ENCODE results near the gene PCBD2. TPM values are rescaled to one million over a fixed set of nuclear protein-coding genes. Genes with fewer than 3 reads are reported as not detected.
"Not testable (repeated sequence)": the region's sequence is repeated elsewhere in the genome, so short reads cannot be mapped to it uniquely, and the experiment has no call there.

The PCBD2 gene
- 1 to 10 TPM; 6.5 to 9.1 (median 7.5) TPM for total RNA-seq
- polyA plus RNA-seq: 1 to 10 TPM; 5.0 to 6.0 TPM

DNA sequence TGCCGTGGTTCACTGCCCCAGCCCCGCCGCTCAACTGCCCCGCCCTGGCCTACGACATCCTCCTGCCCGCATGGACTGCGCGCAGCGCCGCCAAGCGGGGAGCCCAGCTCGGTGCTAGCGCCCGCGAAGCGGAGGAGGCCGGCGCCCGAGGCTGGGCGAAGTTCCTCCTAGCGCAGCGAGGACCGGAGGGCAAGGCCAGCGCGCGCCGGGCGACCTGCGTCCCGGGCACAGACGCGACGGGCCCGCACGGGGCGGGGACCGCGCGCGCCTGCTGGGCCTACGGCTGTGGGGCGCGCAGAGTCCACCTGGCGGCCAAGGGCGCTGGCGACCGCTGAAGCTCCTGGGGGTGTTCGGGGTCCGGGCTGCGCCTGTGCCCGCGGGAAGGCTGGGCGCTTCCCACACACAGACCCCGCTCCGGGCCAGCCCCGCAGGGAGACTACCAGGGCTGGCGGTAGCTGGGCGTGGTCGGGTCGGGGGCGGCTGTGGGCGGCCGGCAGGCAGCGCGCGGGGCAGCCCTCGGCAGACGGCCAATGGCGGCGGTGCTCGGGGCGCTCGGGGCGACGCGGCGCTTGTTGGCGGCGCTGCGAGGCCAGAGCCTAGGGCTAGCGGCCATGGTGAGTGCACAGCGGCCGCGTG, at the start of gene PCBD2:
Gene PCBD2, plus strand, starts transcription at position 522 of the 636 bp plus-strand sequence. Its CDS starts 9 bp downstream, at position 531.
- WGBS, 2 donors: 0% methylated on average over 36 to 84 of the region's 84 CpGs
- no peak for FAIRE-seq
- Histone ChIP-seq H3K4me3 (peak within 1 kb of the TSS; percentile 38 to 93 (median 76)), H3K27me3 (no peaks in the 10 kb centered on the region), H3K9me3 (no peaks in the 10 kb centered on the region), H3K27ac (peak within 1 kb of the TSS; percentile 94 to 98 (median 96)), H3K36me3 (peaks cover 0 to 6% (median 0%) of the 10 kb centered on the region in 3 donors), H3K4me1 (no peaks in the 10 kb centered on the region)
- DNase-seq: peak; percentile 91 to 97 (median 95)
- peak; percentile 88 to 95 (median 90) for ATAC-seq
- peak; percentile 68 to 87 (median 82) for TF ChIP-seq CTCF (IDR thresholded peaks at IDR 0.05)
- intact Hi-C loops (cut with DNase I): no loop called here

DNA sequence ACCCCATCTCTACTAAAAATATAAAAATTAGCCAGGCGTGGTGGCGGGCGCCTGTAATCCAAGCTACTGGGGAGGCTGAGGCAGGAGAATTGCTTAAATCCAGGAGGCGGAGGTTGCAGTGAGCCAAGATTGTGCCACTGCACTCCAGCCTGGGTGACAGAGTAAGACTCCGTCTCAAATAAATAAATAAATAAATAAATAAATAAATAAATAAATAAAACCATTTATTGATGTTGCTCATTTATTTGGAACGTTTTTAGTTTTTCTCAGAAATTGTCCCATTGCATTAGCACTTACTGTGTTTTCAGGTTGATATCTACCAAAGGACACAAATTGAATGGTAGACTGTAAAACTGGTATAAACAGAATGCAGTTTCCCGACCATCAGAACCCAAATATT, 48.5 kb upstream of the PCBD2 start:
- DNase-seq; H3K9me3 ChIP-seq; FAIRE-seq; H3K27ac ChIP-seq; intact Hi-C loops (cut with DNase I); ATAC-seq; H3K4me1 ChIP-seq; H3K27me3 ChIP-seq; H3K4me3 ChIP-seq: not testable (repeated sequence)
- WGBS, 2 donors: 90% methylated on average over 7 of the region's 7 CpGs
- peaks cover 0 to 41% (median 6%) of the 10 kb centered on the region in 3 donors for H3K36me3 ChIP-seq

DNA sequence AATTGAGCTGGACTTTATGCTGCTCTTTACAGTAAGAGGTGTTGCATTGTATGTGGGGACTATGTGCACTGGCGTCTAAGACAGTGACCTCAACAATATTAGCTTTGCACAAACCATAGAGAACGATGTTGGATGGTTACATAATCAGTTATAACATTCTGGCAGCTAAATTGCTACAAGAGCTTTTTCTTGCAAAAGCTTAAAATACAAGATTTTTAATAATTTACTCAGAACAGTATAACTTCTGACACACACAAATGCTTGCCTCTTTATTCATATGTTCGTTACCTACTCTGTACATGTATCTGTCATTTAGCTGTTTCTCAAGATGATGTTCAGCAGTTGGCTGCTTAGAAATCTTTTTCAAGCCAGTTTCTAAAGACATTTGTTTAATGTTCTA, 47.5 kb upstream of the PCBD2 start:
- no peak for DNase-seq
- intact Hi-C loops (cut with DNase I): no loop called here
- peaks cover 0 to 41% (median 6%) of the 10 kb centered on the region in 3 donors for H3K36me3 ChIP-seq
- ATAC-seq: no peak
- 59 to 63% methylated on average over 3 of the region's 3 CpGs for whole genome bisulfite sequencing, 2 donors
- TF ChIP-seq CTCF (IDR thresholded peaks at IDR 0.05): no peak
- H3K9me3 ChIP-seq: no peaks in the 10 kb centered on the region
- no peak overlapping the region for H3K4me3 ChIP-seq
- no peak for FAIRE-seq
- peaks cover 0 to 8% (median 7%) of the 10 kb centered on the region in 3 donors for H3K4me1 ChIP-seq
- H3K27ac ChIP-seq: no peak overlapping the region
- no peaks in the 10 kb centered on the region for H3K27me3 ChIP-seq

DNA sequence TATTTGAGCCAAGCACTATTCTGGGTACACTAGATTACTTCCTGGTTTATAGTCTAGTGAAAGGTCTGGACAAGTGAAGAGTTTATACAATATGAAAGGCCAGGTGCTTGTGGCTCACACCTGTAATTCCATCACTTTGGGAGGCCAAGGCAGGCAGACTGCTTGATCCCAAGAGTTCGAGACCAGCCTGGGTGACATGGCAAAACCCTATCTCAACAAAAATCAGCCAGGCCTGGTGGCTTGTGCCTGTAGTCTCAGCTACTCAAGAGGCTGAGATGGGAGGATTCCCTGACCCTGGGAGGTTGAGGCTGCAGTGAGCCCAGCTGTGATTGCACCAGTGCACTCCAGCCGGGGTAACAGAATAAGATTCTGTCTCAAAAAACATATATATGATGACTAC, 40.2 kb upstream of the PCBD2 start:
- peaks cover 0 to 8% (median 0%) of the 10 kb centered on the region in 3 donors for H3K36me3 ChIP-seq
- no peaks in the 10 kb centered on the region for H3K27me3 ChIP-seq
- no peak overlapping the region for H3K4me3 ChIP-seq
- DNase-seq (no peak), ATAC-seq (no peak), FAIRE-seq (no peak)
- no peaks in the 10 kb centered on the region for H3K9me3 ChIP-seq
- WGBS, 2 donors: 88 to 98% methylated on average over 2 of the region's 2 CpGs
- no peak for TF ChIP-seq CTCF (IDR thresholded peaks at IDR 0.05)
- no peak overlapping the region for H3K27ac ChIP-seq
- intact Hi-C loops (cut with DNase I): no loop called here
- H3K4me1 ChIP-seq: no peaks in the 10 kb centered on the region

DNA sequence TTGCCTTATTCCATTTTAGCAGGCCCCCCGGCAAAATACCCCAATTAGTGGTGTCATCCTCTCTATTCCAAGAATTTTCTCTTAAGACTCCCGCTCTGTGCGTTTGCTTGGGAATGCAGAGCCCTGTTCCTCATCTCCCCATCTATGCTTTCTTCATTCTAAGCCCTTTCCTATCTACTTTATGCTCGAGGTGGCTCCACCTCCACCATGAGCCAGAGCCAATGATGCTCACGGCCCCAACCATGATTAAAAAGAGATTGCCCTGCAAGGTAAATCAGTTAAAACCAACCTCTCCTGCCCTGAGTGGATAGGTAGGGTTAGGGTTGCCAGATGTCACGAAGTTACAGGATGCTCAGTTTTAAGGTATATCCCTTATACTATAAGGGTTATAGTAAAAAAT, 31.4 kb upstream of the PCBD2 start:
- peaks cover 0 to 10% (median 6%) of the 10 kb centered on the region in 3 donors for H3K4me1 ChIP-seq
- ATAC-seq (no peak), FAIRE-seq (no peak), DNase-seq (no peak)
- H3K27me3 ChIP-seq: no peaks in the 10 kb centered on the region
- TF ChIP-seq CTCF (IDR thresholded peaks at IDR 0.05): no peak
- 74 to 80% methylated on average over 6 of the region's 6 CpGs for WGBS, 2 donors
- no peaks in the 10 kb centered on the region for H3K9me3 ChIP-seq
- intact Hi-C loops (cut with DNase I): no loop called here
- H3K27ac ChIP-seq: peak overlapping the region; percentile 82 to 93 (median 88)
- no peaks in the 10 kb centered on the region for H3K36me3 ChIP-seq
- H3K4me3 ChIP-seq: peak overlapping the region in 2 of 4 donors; percentile 88 to 92

All from pancreas (tissue), 10 donors.